HFF-Myc (cell line): ENCODE results near the gene NELFE.

Experiments
- DNase-seq: peaks from one replicate; pipeline ENCODE4 v3.0.0-alpha.2; 2011; ENCODE audit warnings: low read depth; ENCODE audit errors: extremely low read depth
- H3K4me3 ChIP-seq: replicated peaks from 2 replicates; pipeline ENCODE4 v1.5.1; 2011; ENCODE audit warnings: low read depth, mild to moderate bottlenecking, control low read depth, low read length
- CTCF ChIP-seq: IDR thresholded peaks from 2 replicates; pipeline ENCODE4 v1.5.1; 2012; ENCODE audit warnings: mild to moderate bottlenecking, low read depth, low read length, control low read depth; ENCODE audit errors: missing control alignments

Gene NELFE

GRCh38 chr6:31966997-31967925 is 8.5 kb upstream of the NELFE start:
- TF ChIP-seq CTCF: no peak
- H3K4me3 ChIP-seq: no peak overlapping the region
- DNase-seq: no peak

- no peak for TF ChIP-seq CTCF
- H3K4me3 ChIP-seq: no peak overlapping the region
- no peak for DNase-seq
Observed at GRCh38 chr6:31966506-31966905, 7.7 kb upstream of the NELFE start.

GRCh38 chr6:31965700-31966099 is 6.9 kb upstream of the NELFE start:
- no peak for TF ChIP-seq CTCF
- H3K4me3 ChIP-seq: no peak overlapping the region
- DNase-seq: no peak

- no peak for DNase-seq
Observed at GRCh38 chr6:31963921-31964320, 5.2 kb upstream of the NELFE start.

GRCh38 chr6:31961616-31962015 is 2.8 kb upstream of the NELFE start:
- no peak for TF ChIP-seq CTCF
- no peak for DNase-seq
- no peak overlapping the region for H3K4me3 ChIP-seq

More at GRCh38 chr6:31963921-31964320, 5.2 kb upstream of the NELFE start:
- H3K4me3 ChIP-seq: no peak overlapping the region
- TF ChIP-seq CTCF: no peak

GRCh38 chr6:31958412-31958740 is 395 bp downstream of the NELFE start:
- no peak for DNase-seq
- H3K4me3 ChIP-seq: peak overlapping the region; percentile 100
- TF ChIP-seq CTCF: no peak

GRCh38 chr6:31956796-31957195 is 2.0 kb downstream of the NELFE start:
- no peak for TF ChIP-seq CTCF
- no peak for DNase-seq
- H3K4me3 ChIP-seq: no peak overlapping the region
